Fibroblast of lung (primary cell): Measurements from ENCODE around the gene RPL36A. TPM values are rescaled to one million over a fixed set of nuclear protein-coding genes. Genes with fewer than 3 reads are reported as not detected.

Experiments used
- DNase-seq, 2 donors: peaks; one replicate each; pipeline versions ENCODE4 v3.0.0 to v3.0.0-alpha.2; 2010; ENCODE audit warnings: low read depth in 2 of 2
- H2AFZ ChIP-seq: 2 replicates; pipeline ENCODE4 v1.5.1; 2012; ENCODE audit warnings: low read length, control low read depth, inconsistent platforms
- H3K27ac ChIP-seq: 2 replicates; pipeline ENCODE4 v1.5.1; 2011; ENCODE audit warnings: low read length, control low read depth; ENCODE audit not compliant: insufficient read depth
- H3K27me3 ChIP-seq: 2 replicates; pipeline ENCODE4 v1.5.1; 2011; ENCODE audit warnings: mild to moderate bottlenecking, low read length; ENCODE audit not compliant: control insufficient read depth, insufficient read depth
- H3K36me3 ChIP-seq: 2 replicates; pipeline ENCODE4 v1.5.1; 2011; ENCODE audit warnings: low read length; ENCODE audit not compliant: control insufficient read depth, insufficient read depth
- H3K4me1 ChIP-seq: 2 replicates; pipeline ENCODE4 v1.5.1; 2011; ENCODE audit warnings: low read length; ENCODE audit not compliant: control insufficient read depth, insufficient read depth; ENCODE audit errors: extremely low read depth
- H3K4me2 ChIP-seq: 2 replicates; pipeline ENCODE4 v1.5.1; 2011; ENCODE audit warnings: low read length, control low read depth; ENCODE audit not compliant: insufficient read depth; ENCODE audit errors: extremely low read depth
- H3K4me3 ChIP-seq, 4 experiments: fragments of 200-600 bp in 1 of 4; sonication (generic) in 1 of 4; replicated peaks in 1 of 4; 2 replicates each; pipeline ENCODE4 v1.5.1; 2011 to 2016; ENCODE audit warnings: low read length in 4 of 4, low read depth in 3 of 4, mild to moderate bottlenecking in 3 of 4, control low read depth in 2 of 4, inconsistent platforms in 1 of 4, mixed read lengths in 1 of 4; ENCODE audit not compliant: insufficient read depth in 1 of 4; ENCODE audit errors: control extremely low read depth in 1 of 4
- H3K79me2 ChIP-seq: 2 replicates; pipeline ENCODE4 v1.5.1; 2012; ENCODE audit warnings: mild to moderate bottlenecking, low read length, inconsistent platforms; ENCODE audit not compliant: control insufficient read depth, insufficient read depth
- H3K9ac ChIP-seq: 2 replicates; pipeline ENCODE4 v1.5.1; 2011; ENCODE audit warnings: mild to moderate bottlenecking, low read length, control low read depth; ENCODE audit not compliant: insufficient read depth
- H3K9me3 ChIP-seq: 2 replicates; pipeline ENCODE4 v1.5.1; 2012; ENCODE audit warnings: low read depth, low read length; ENCODE audit not compliant: control insufficient read depth, insufficient read depth
- H4K20me1 ChIP-seq: 2 replicates; pipeline ENCODE4 v1.5.1; 2011; ENCODE audit warnings: low read length; ENCODE audit not compliant: control insufficient read depth, insufficient read depth; ENCODE audit errors: extremely low read depth
- CTCF ChIP-seq, 2 donors: IDR thresholded peaks in 1 of 2; conservative IDR thresholded peaks in 1 of 2; 1 replicate in 1 of 2; 2 replicates in 1 of 2; pipeline ENCODE4 v1.5.1; 2011 to 2012; ENCODE audit warnings: low read length in 2 of 2, control low read depth in 1 of 2, inconsistent platforms in 1 of 2, low read depth in 1 of 2, mild to moderate bottlenecking in 1 of 2
- EZH2 ChIP-seq: IDR thresholded peaks from 2 replicates; pipeline ENCODE4 v1.5.1; 2012; ENCODE audit warnings: low read length, control low read depth, mild to moderate bottlenecking; ENCODE audit errors: missing control alignments
- polyA plus RNA-seq, 2 donors: library from polyadenylated mRNA; depleted of rRNA in 1 of 2; stranded (reverse) in 1 of 2; unstranded in 1 of 2; fragments of >200 nt; gene quantifications; 2 replicates each; pipeline ENCODE4 v1.2.1, GENCODE V29; 2011 to 2012; ENCODE audit warnings: missing spikeins in 1 of 2
- total RNA-seq: library from RNA; depleted of rRNA; stranded (reverse); fragments of >200 nt; gene quantifications from 2 replicates; pipeline ENCODE4 v1.2.1, GENCODE V29; 2014

RPL36A gene
- total and polyA plus RNA-seq, 2 donors (not counting 1 experiment from before 2014, with no cell fraction given): 305 to 2,209 TPM

- H3K4me3 ChIP-seq: no peak overlapping the region
Observed at GRCh38 chrX:101368800-101369199, 22.0 kb upstream of the RPL36A start.

GRCh38 chrX:101369687-101370086 lies 21.1 kb upstream of the RPL36A start:
- no peaks in the 10 kb centered on the region for H3K4me1 ChIP-seq
- TF ChIP-seq EZH2: no peak
- TF ChIP-seq CTCF (conservative IDR thresholded peaks at IDR 0.05 in 1 of 2, IDR thresholded peaks at IDR 0.05 in 1 of 2; ENCODE audit: low read depth in 1 of 2, low read length in 2 of 2): no peak

More at GRCh38 chrX:101368800-101369199, 22.0 kb upstream of the RPL36A start:
- Histone ChIP-seq H3K9ac (no peak overlapping the region), H3K36me3 (no peaks in the 10 kb centered on the region), H3K27ac (no peak overlapping the region), H2AFZ (no peak overlapping the region), H3K4me1 (no peaks in the 10 kb centered on the region), H3K9me3 (no peaks in the 10 kb centered on the region), H3K27me3 (no peaks in the 10 kb centered on the region), H3K4me2 (no peak overlapping the region), H3K79me2 (no peaks in the 10 kb centered on the region), H4K20me1 (no peaks in the 10 kb centered on the region)
- TF ChIP-seq CTCF (conservative IDR thresholded peaks at IDR 0.05 in 1 of 2, IDR thresholded peaks at IDR 0.05 in 1 of 2; ENCODE audit: low read depth in 1 of 2, low read length in 2 of 2): no peak
- no peak for TF ChIP-seq EZH2
- DNase-seq: no peak

GRCh38 chrX:101370888-101371504 lies 19.8 kb upstream of the RPL36A start:
- no peak overlapping the region for H2AFZ ChIP-seq
- H3K79me2 ChIP-seq: no peaks in the 10 kb centered on the region
- no peak overlapping the region for H3K27ac ChIP-seq
- H3K27me3 ChIP-seq: no peaks in the 10 kb centered on the region
- no peaks in the 10 kb centered on the region for H3K9me3 ChIP-seq
- no peak overlapping the region for H3K4me3 ChIP-seq
- H3K36me3 ChIP-seq: no peaks in the 10 kb centered on the region
- H3K9ac ChIP-seq: no peak overlapping the region
- no peak overlapping the region for H3K4me2 ChIP-seq
- no peak for TF ChIP-seq CTCF (conservative IDR thresholded peaks at IDR 0.05 in 1 of 2, IDR thresholded peaks at IDR 0.05 in 1 of 2; ENCODE audit: low read depth in 1 of 2, low read length in 2 of 2)
- TF ChIP-seq EZH2: no peak
- H3K4me1 ChIP-seq: no peaks in the 10 kb centered on the region
- DNase-seq: no peak
- H4K20me1 ChIP-seq: no peaks in the 10 kb centered on the region

More at GRCh38 chrX:101369687-101370086, 21.1 kb upstream of the RPL36A start:
- Histone ChIP-seq H3K9ac (no peak overlapping the region), H3K27me3 (no peaks in the 10 kb centered on the region), H3K4me3 (no peak overlapping the region), H2AFZ (no peak overlapping the region), H3K36me3 (no peaks in the 10 kb centered on the region), H3K79me2 (no peaks in the 10 kb centered on the region), H3K27ac (no peak overlapping the region), H3K9me3 (no peaks in the 10 kb centered on the region), H3K4me2 (no peak overlapping the region), H4K20me1 (no peaks in the 10 kb centered on the region)
- no peak for DNase-seq
